PFSK-1 (cell line): Measurements from ENCODE around the gene KIF6.

ENCODE experiments used
- FOXP2 ChIP-seq: optimal IDR thresholded peaks from 2 replicates; pipeline ENCODE3; 2011; ENCODE audit warnings: borderline replicate concordance, control low read depth, inconsistent platforms; ENCODE audit not compliant: insufficient read depth; ENCODE audit errors: extremely low read length, extremely low read depth
- POLR2AphosphoS5 ChIP-seq: IDR thresholded peaks from 2 replicates; pipeline ENCODE4 v1.6.1; 2012; ENCODE audit warnings: low read depth, mild to moderate bottlenecking, control low read depth, low read length, moderate library complexity
- REST ChIP-seq, 2 experiments: IDR thresholded peaks; 2 replicates each; pipeline versions ENCODE4 v1.6.1 to v1.8.0; 2011 to 2012; ENCODE audit warnings: low read depth in 2 of 2, low read length in 2 of 2, control low read depth in 1 of 2, inconsistent platforms in 1 of 2, mild to moderate bottlenecking in 1 of 2, moderate library complexity in 1 of 2; ENCODE audit not compliant: insufficient read depth in 1 of 2
- SIN3A ChIP-seq: IDR thresholded peaks from 2 replicates; pipeline ENCODE4 v1.6.1; 2012; ENCODE audit warnings: mild to moderate bottlenecking, low read length, moderate library complexity, borderline replicate concordance; ENCODE audit not compliant: insufficient read depth
- TAF1 ChIP-seq: IDR thresholded peaks from 2 replicates; pipeline ENCODE4 v1.6.1; 2012; ENCODE audit warnings: low read length, control low read depth, borderline replicate concordance; ENCODE audit not compliant: insufficient read depth

Gene KIF6

GRCh38 chr6:39341937-39342336 is 383.3 kb downstream of the KIF6 start:
- TF ChIP-seq REST (IDR thresholded peaks at IDR 0.05; ENCODE audit: insufficient read depth in 1 of 2, low read depth in 2 of 2, low read length in 2 of 2) (no peak), SIN3A (no peak), TAF1 (no peak), FOXP2 (no peak), POLR2AphosphoS5 (no peak)

- TF ChIP-seq POLR2AphosphoS5: no peak
Measured at GRCh38 chr6:39341352-39341751, 383.9 kb downstream of the KIF6 start.

GRCh38 chr6:39339868-39340550 is 385.2 kb downstream of the KIF6 start:
- no peak for TF ChIP-seq FOXP2
- TF ChIP-seq SIN3A: no peak
- TF ChIP-seq REST (IDR thresholded peaks at IDR 0.05; ENCODE audit: insufficient read depth in 1 of 2, low read depth in 2 of 2, low read length in 2 of 2): no peak
- no peak for TF ChIP-seq TAF1
- no peak for TF ChIP-seq POLR2AphosphoS5

GRCh38 chr6:39339096-39339867 is 385.9 kb downstream of the KIF6 start:
- TF ChIP-seq REST (IDR thresholded peaks at IDR 0.05; ENCODE audit: insufficient read depth in 1 of 2, low read depth in 2 of 2, low read length in 2 of 2) (no peak), POLR2AphosphoS5 (no peak), FOXP2 (no peak), TAF1 (no peak), SIN3A (no peak)

GRCh38 chr6:39338397-39338796 is 386.8 kb downstream of the KIF6 start:
- no peak for TF ChIP-seq SIN3A
- TF ChIP-seq TAF1: no peak
- no peak for TF ChIP-seq POLR2AphosphoS5
- no peak for TF ChIP-seq REST (IDR thresholded peaks at IDR 0.05; ENCODE audit: insufficient read depth in 1 of 2, low read depth in 2 of 2, low read length in 2 of 2)
- TF ChIP-seq FOXP2: no peak
